ENCODE measurements around the gene PLXNA3. TPM values are rescaled to one million over a fixed set of nuclear protein-coding genes. Genes with fewer than 3 reads are reported as not detected.

PLXNA3 gene
- polyA plus RNA-seq, 1 of the 3 experiments (the other 2 are of a cell fraction), result 33.2 TPM

GRCh38 chrX:154466907-154467306, 8.8 kb downstream of the PLXNA3 start:
- ChIA-PET CTCF (interaction anchor here (0.7 to 1.1 kb wide), 2 partner anchors 22 to 65 kb away, joined by 3 to 4 read pairs; no protein-coding TSS in a partner anchor), POLR2A (no interaction called here)
- peaks cover 9% of the 10 kb centered on the region for H3K27me3 ChIP-seq (ENCODE audit: insufficient read depth)
- H3K9me2 ChIP-seq, result no peaks in the 10 kb centered on the region
- H3F3A ChIP-seq (replicated peaks; ENCODE audit: insufficient read depth), result no peaks in the 10 kb centered on the region
- no peak for TF ChIP-seq SIN3A (IDR thresholded peaks at IDR 0.05; ENCODE audit: borderline replicate concordance, low read depth, low read length)
- TF ChIP-seq USF1 (IDR thresholded peaks at IDR 0.05; ENCODE audit: borderline replicate concordance, low read depth), result no peak
- no peak for TF ChIP-seq USF2 (IDR thresholded peaks at IDR 0.05; ENCODE audit: borderline replicate concordance, low read depth, low read length)
- TF ChIP-seq CHD2 (IDR thresholded peaks at IDR 0.05; ENCODE audit: low read length, partially characterized antibody), result no peak
- no peak for TF ChIP-seq FOSL2 (IDR thresholded peaks at IDR 0.05; ENCODE audit: borderline replicate concordance, low read depth)
- TF ChIP-seq RXRA (IDR thresholded peaks at IDR 0.05; ENCODE audit: borderline replicate concordance, low read depth), result no peak
- TF ChIP-seq MEF2A (IDR thresholded peaks at IDR 0.05; ENCODE audit: borderline replicate concordance, low read depth), result no peak
- H3K9me3 ChIP-seq, result no peaks in the 10 kb centered on the region
- H3K4me1 ChIP-seq (ENCODE audit: control insufficient read depth in 1 of 2, insufficient read depth in 2 of 2, low read depth in 1 of 2, low read length in 1 of 2), result no peaks in the 10 kb centered on the region
- peaks cover 0 to 33% of the 10 kb centered on the region in 2 experiments for H3K36me3 ChIP-seq (replicated peaks in 1 of 2; ENCODE audit: control insufficient read depth in 1 of 2, insufficient read depth in 2 of 2, low read length in 1 of 2)
- no peak overlapping the region for H3K9ac ChIP-seq
- WGBS (ENCODE audit: low lambda C conversion rate), result 70% methylated on average over 2 of the region's 15 CpGs
- peaks cover 18% of the 10 kb centered on the region for H4K20me1 ChIP-seq (ENCODE audit: insufficient read depth)
- H3K79me2 ChIP-seq (ENCODE audit: insufficient read depth), result 0 out of 2 replicates have a peak, but pooled peaks cover 2% of the 10 kb centered on the region
- no peak overlapping the region for H3K4me3 ChIP-seq (ENCODE audit: low read depth in 2 of 2, low read length in 1 of 2)
- H2AFZ ChIP-seq (ENCODE audit: low read depth), result no peak overlapping the region
- no peak overlapping the region for H3K4me2 ChIP-seq
- DNase-seq, result no peak
- H3K27ac ChIP-seq (ENCODE audit: low read depth in 2 of 2, low read length in 1 of 2), result no peak overlapping the region

- Histone ChIP-seq H3K4me2 (no peak overlapping the region), H3K36me3 (replicated peaks in 1 of 2; ENCODE audit: control insufficient read depth in 1 of 2, insufficient read depth in 2 of 2, low read length in 1 of 2) (peaks cover 0 to 30% of the 10 kb centered on the region in 2 experiments), H3K9ac (no peak overlapping the region), H3K27ac (ENCODE audit: low read depth in 2 of 2, low read length in 1 of 2) (no peak overlapping the region), H3F3A (replicated peaks; ENCODE audit: insufficient read depth) (no peaks in the 10 kb centered on the region), H3K4me1 (ENCODE audit: control insufficient read depth in 1 of 2, insufficient read depth in 2 of 2, low read depth in 1 of 2, low read length in 1 of 2) (no peaks in the 10 kb centered on the region), H3K4me3 (ENCODE audit: low read depth in 2 of 2, low read length in 1 of 2) (no peak overlapping the region), H3K27me3 (ENCODE audit: insufficient read depth) (peaks cover 13% of the 10 kb centered on the region), H3K9me2 (no peaks in the 10 kb centered on the region), H3K9me3 (no peaks in the 10 kb centered on the region), H3K79me2 (ENCODE audit: insufficient read depth) (0 out of 2 replicates have a peak, but pooled peaks cover 2% of the 10 kb centered on the region), H4K20me1 (ENCODE audit: insufficient read depth) (peaks cover 13% of the 10 kb centered on the region), H2AFZ (ENCODE audit: low read depth) (no peak overlapping the region)
- ChIA-PET CTCF (interaction anchor here (1.1 kb wide), 1 partner anchor 22 kb away, joined by 4 read pairs; no protein-coding TSS in a partner anchor), POLR2A (no interaction called here)
- 78% methylated on average over 8 of the region's 21 CpGs for WGBS (ENCODE audit: low lambda C conversion rate)
- no peak for DNase-seq
- TF ChIP-seq NFIC (IDR thresholded peaks at IDR 0.05; ENCODE audit: borderline replicate concordance), result no peak
- TF ChIP-seq CHD2 (IDR thresholded peaks at IDR 0.05; ENCODE audit: low read length, partially characterized antibody), result no peak
- TF ChIP-seq USF1 (IDR thresholded peaks at IDR 0.05; ENCODE audit: borderline replicate concordance, low read depth), result no peak
- no peak for TF ChIP-seq PBX3 (IDR thresholded peaks at IDR 0.05)
- TF ChIP-seq SMC3 (IDR thresholded peaks at IDR 0.05; ENCODE audit: low read depth, low read length), result no peak
- TF ChIP-seq EZH2phosphoT487 (IDR thresholded peaks at IDR 0.05; ENCODE audit: borderline replicate concordance, low read depth), result no peak
- TF ChIP-seq MAX (IDR thresholded peaks at IDR 0.05; ENCODE audit: low read depth), result no peak
- TF ChIP-seq NRF1 (IDR thresholded peaks at IDR 0.05; ENCODE audit: low read depth, low read length), result no peak
- no peak for TF ChIP-seq MEF2A (IDR thresholded peaks at IDR 0.05; ENCODE audit: borderline replicate concordance, low read depth)
- TF ChIP-seq RCOR1 (IDR thresholded peaks at IDR 0.05; ENCODE audit: low read length), result no peak
- no peak for TF ChIP-seq JUND (IDR thresholded peaks at IDR 0.05)
- no peak for TF ChIP-seq ZBTB33 (IDR thresholded peaks at IDR 0.05; ENCODE audit: borderline replicate concordance, low read depth)
- no peak for TF ChIP-seq FOXJ3 (CRISPR knock-in tag; IDR thresholded peaks at IDR 0.05)
- TF ChIP-seq CTCF (IDR thresholded peaks at IDR 0.05), result no peak
- TF ChIP-seq MXI1 (IDR thresholded peaks at IDR 0.05; ENCODE audit: low read depth, low read length), result no peak
- no peak for TF ChIP-seq FOSL2 (IDR thresholded peaks at IDR 0.05; ENCODE audit: borderline replicate concordance, low read depth)
These were observed 9.5 kb downstream of the PLXNA3 start for GRCh38 chrX:154467556-154467955.

Data from SK-N-SH (cell line).